Trophoblast cell (in vitro differentiated cells and primary cell): Measurements from ENCODE around the gene DNAI2.
A peak's percentile ranks its signal among the peaks of the same experiment; 100 is the strongest.

Source experiments
- DNase-seq, 2 donors: peaks; one replicate each; pipeline ENCODE4 v3.0.0-alpha.2; 2016
- H2AFZ ChIP-seq: 2 replicates; pipeline ENCODE4 v1.6.1; 2013; ENCODE audit warnings: low read length, moderate library complexity, mild to moderate bottlenecking; ENCODE audit not compliant: insufficient read depth, poor library complexity
- H2AK5ac ChIP-seq: 2 replicates; pipeline ENCODE4 v1.6.1; 2013; ENCODE audit warnings: mild to moderate bottlenecking, low read length
- H2BK120ac ChIP-seq: 2 replicates; pipeline ENCODE4 v1.6.1; 2013; ENCODE audit warnings: low read length, mild to moderate bottlenecking, moderate library complexity; ENCODE audit not compliant: insufficient read depth, poor library complexity
- H2BK12ac ChIP-seq: 2 replicates; pipeline ENCODE4 v1.6.1; 2013; ENCODE audit warnings: mild to moderate bottlenecking, low read length, moderate library complexity
- H2BK5ac ChIP-seq: 2 replicates; pipeline ENCODE4 v1.6.1; 2013; ENCODE audit warnings: low read length, low read depth, moderate library complexity, mild to moderate bottlenecking; ENCODE audit not compliant: poor library complexity
- H3K14ac ChIP-seq: 2 replicates; pipeline ENCODE4 v1.6.1; 2013; ENCODE audit warnings: mild to moderate bottlenecking, low read length
- H3K18ac ChIP-seq: 2 replicates; pipeline ENCODE4 v1.6.1; 2013; ENCODE audit warnings: mild to moderate bottlenecking, low read length
- H3K23ac ChIP-seq: 2 replicates; pipeline ENCODE4 v1.6.1; 2013; ENCODE audit warnings: low read length
- H3K27ac ChIP-seq: 2 replicates; pipeline ENCODE4 v1.5.1; 2013; ENCODE audit warnings: low read depth, mild to moderate bottlenecking, inconsistent platforms, low read length, moderate library complexity
- H3K27me3 ChIP-seq: 2 replicates; pipeline ENCODE4 v1.6.1; 2013; ENCODE audit warnings: inconsistent platforms, mild to moderate bottlenecking, low read length, moderate library complexity; ENCODE audit not compliant: insufficient read depth
- H3K36me3 ChIP-seq, 2 experiments: 1 replicate in 1 of 2; 2 replicates in 1 of 2; pipeline ENCODE4 v1.6.1; 2013; ENCODE audit warnings: low read length in 2 of 2, mild to moderate bottlenecking in 2 of 2, moderate library complexity in 1 of 2; ENCODE audit not compliant: insufficient read depth in 2 of 2, control insufficient read depth in 1 of 2
- H3K4ac ChIP-seq: 2 replicates; pipeline ENCODE4 v1.6.1; 2013; ENCODE audit warnings: low read depth, mild to moderate bottlenecking, low read length, moderate library complexity
- H3K4me1 ChIP-seq, 2 experiments: 1 replicate in 1 of 2; 2 replicates in 1 of 2; pipeline ENCODE4 v1.6.1; 2013; ENCODE audit warnings: low read length in 2 of 2, mild to moderate bottlenecking in 2 of 2, moderate library complexity in 1 of 2; ENCODE audit not compliant: insufficient read depth in 2 of 2, control insufficient read depth in 1 of 2
- H3K4me2 ChIP-seq: 2 replicates; pipeline ENCODE4 v1.6.1; 2013; ENCODE audit warnings: inconsistent platforms, mild to moderate bottlenecking, low read length, moderate library complexity
- H3K4me3 ChIP-seq: 2 replicates; pipeline ENCODE4 v1.5.1; 2013; ENCODE audit warnings: mild to moderate bottlenecking, low read depth, low read length, inconsistent platforms
- H3K79me1 ChIP-seq: one replicate; pipeline ENCODE4 v1.6.1; 2013; ENCODE audit warnings: low read length
- H3K79me2 ChIP-seq: 2 replicates; pipeline ENCODE4 v1.6.1; 2013; ENCODE audit warnings: low read length, mild to moderate bottlenecking; ENCODE audit not compliant: control insufficient read depth, insufficient read depth, poor library complexity
- H3K9ac ChIP-seq: 2 replicates; pipeline ENCODE4 v1.6.1; 2013; ENCODE audit warnings: mild to moderate bottlenecking, low read length
- H3K9me3 ChIP-seq: 2 replicates; pipeline ENCODE4 v1.6.1; 2013; ENCODE audit warnings: low read depth, mild to moderate bottlenecking, control low read depth, inconsistent platforms, low read length; ENCODE audit not compliant: insufficient read depth
- H4K12ac ChIP-seq: 2 replicates; pipeline ENCODE4 v1.6.1; 2013; ENCODE audit warnings: low read depth, mild to moderate bottlenecking, low read length, moderate library complexity
- H4K8ac ChIP-seq: 2 replicates; pipeline ENCODE4 v1.6.1; 2013; ENCODE audit warnings: low read depth, mild to moderate bottlenecking, low read length, moderate library complexity
- H4K91ac ChIP-seq: one replicate; pipeline ENCODE4 v1.6.1; 2013; ENCODE audit warnings: low read depth, mild to moderate bottlenecking, low read length, moderate library complexity
- WGBS: extraction: QIAGEN DNeasy Blood & Tissue Kit; methylation state at CpG from one replicate; pipeline ENCODE4 v1.1.7; 2013; ENCODE audit warnings: missing lambda C conversion rate; ENCODE audit not compliant: insufficient read length, insufficient coverage; ENCODE audit errors: extremely low coverage; 5-methylcytosine and 5-hydroxymethylcytosine counted together

DNAI2 gene

DNA sequence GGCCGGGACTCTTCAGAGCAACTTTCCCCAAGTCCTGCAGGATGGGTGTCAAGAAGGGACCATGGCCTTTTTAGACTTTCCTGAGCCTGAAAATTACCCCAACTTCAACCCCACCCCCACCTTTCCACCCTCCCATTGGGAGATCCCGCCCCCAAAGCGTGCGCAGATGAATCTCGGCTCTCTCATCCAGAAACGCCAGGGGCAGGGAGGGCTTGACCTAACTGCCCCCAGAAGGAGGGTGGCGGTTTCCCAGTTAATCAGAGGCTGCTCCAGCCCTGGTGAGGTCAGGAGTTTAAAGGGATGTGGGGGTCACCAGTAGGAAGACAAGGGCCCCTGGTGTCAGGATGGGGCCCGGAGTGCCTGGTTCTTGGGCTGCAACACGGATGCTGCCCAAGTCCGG lies 52.5 kb downstream of the DNAI2 start:
- Histone ChIP-seq H3K4me1 (peaks cover 5 to 6% of the 10 kb centered on the region in 2 experiments), H2BK120ac (no peak overlapping the region), H3K36me3 (no peaks in the 10 kb centered on the region), H3K14ac (no peak overlapping the region), H3K9me3 (peaks cover 7% of the 10 kb centered on the region), H3K79me2 (no peaks in the 10 kb centered on the region), H4K91ac (no peak overlapping the region), H4K12ac (no peak overlapping the region), H3K27me3 (peaks cover 23% of the 10 kb centered on the region), H3K23ac (no peak overlapping the region), H2BK12ac (no peak overlapping the region), H3K9ac (no peak overlapping the region), H3K4me2 (peak overlapping the region; percentile 56), H3K79me1 (no peaks in the 10 kb centered on the region), H2AK5ac (no peak overlapping the region), H2BK5ac (no peak overlapping the region), H3K27ac (no peak overlapping the region), H2AFZ (no peak overlapping the region), H3K18ac (no peak overlapping the region), H3K4me3 (no peak overlapping the region), H4K8ac (no peak overlapping the region), H3K4ac (no peak overlapping the region)
- DNase-seq: no peak
- no CpG with 5 or more reads among the region's 10 CpGs for WGBS

DNA sequence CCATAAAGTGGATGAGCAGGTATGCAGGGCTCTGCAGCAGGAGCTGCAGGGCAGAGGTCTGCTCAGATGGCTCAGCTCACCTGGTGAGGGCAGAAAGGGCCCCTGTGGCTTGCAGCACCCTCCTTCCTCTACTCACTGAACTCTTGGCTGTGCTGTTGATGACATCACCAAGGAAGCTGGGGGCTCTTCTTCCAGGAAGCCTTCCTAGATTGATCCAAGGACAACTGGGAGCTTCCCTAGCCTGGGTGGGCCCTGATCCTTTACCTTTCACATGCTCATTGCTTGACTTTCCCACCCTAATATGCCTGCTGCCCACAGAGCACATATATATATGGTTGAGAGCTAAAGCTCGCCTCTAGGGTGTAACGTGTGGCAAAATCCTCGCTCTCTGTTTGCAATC lies 54.5 kb downstream of the DNAI2 start:
- no peak overlapping the region for H2BK120ac ChIP-seq
- H3K36me3 ChIP-seq: no peaks in the 10 kb centered on the region
- H4K8ac ChIP-seq: no peak overlapping the region
- no peak overlapping the region for H4K91ac ChIP-seq
- no peak overlapping the region for H3K4me2 ChIP-seq
- H2AFZ ChIP-seq: no peak overlapping the region
- no peaks in the 10 kb centered on the region for H3K79me1 ChIP-seq
- no peak overlapping the region for H3K4ac ChIP-seq
- no peaks in the 10 kb centered on the region for H3K79me2 ChIP-seq
- no peak overlapping the region for H3K9ac ChIP-seq
- no peak overlapping the region for H4K12ac ChIP-seq
- no CpG with 5 or more reads among the region's 3 CpGs for WGBS
- DNase-seq: no peak
- no peak overlapping the region for H2BK12ac ChIP-seq
- H3K14ac ChIP-seq: no peak overlapping the region
- no peak overlapping the region for H3K4me3 ChIP-seq
- no peak overlapping the region for H2AK5ac ChIP-seq
- no peak overlapping the region for H3K18ac ChIP-seq
- peaks cover 3% of the 10 kb centered on the region for H3K9me3 ChIP-seq
- peaks cover 23% of the 10 kb centered on the region for H3K27me3 ChIP-seq
- H3K4me1 ChIP-seq: peaks cover 5 to 6% of the 10 kb centered on the region in 2 experiments
- H3K27ac ChIP-seq: no peak overlapping the region
- H2BK5ac ChIP-seq: no peak overlapping the region
- no peak overlapping the region for H3K23ac ChIP-seq

DNA sequence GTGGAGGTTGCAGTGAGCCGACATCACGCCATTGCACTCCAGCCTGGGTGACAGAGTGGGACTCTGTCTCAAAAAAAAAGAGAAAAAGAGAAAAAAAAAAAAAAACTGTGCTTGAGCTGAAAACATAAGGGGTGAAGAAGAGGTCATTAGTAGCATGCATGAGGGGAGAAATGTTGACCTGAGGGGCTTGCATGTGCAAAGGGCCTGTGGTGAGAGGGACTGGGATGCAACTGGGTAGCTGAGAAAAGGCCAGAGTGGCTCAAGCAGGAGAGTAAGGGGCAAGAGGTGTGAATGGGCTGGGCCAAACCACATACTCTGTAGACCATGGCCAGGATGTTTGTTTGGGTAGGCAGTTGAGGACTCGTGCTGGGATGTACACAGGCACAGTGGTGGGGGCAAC lies 55.3 kb downstream of the DNAI2 start:
- H3K23ac ChIP-seq: no peak overlapping the region
- H2AFZ ChIP-seq: no peak overlapping the region
- H3K79me1 ChIP-seq: no peaks in the 10 kb centered on the region
- H3K9me3 ChIP-seq: peaks cover 3% of the 10 kb centered on the region
- no peak overlapping the region for H3K4me3 ChIP-seq
- no peak overlapping the region for H2AK5ac ChIP-seq
- no peak overlapping the region for H4K91ac ChIP-seq
- no peak overlapping the region for H3K4ac ChIP-seq
- H2BK120ac ChIP-seq: no peak overlapping the region
- H3K9ac ChIP-seq: no peak overlapping the region
- no peak overlapping the region for H2BK5ac ChIP-seq
- H3K4me2 ChIP-seq: no peak overlapping the region
- H4K8ac ChIP-seq: no peak overlapping the region
- no peak overlapping the region for H3K14ac ChIP-seq
- no peaks in the 10 kb centered on the region for H3K79me2 ChIP-seq
- DNase-seq: no peak
- H3K27me3 ChIP-seq: peaks cover 23% of the 10 kb centered on the region
- no peak overlapping the region for H3K18ac ChIP-seq
- WGBS: no CpG with 5 or more reads among the region's 3 CpGs
- peaks cover 5 to 6% of the 10 kb centered on the region in 2 experiments for H3K4me1 ChIP-seq
- H3K27ac ChIP-seq: no peak overlapping the region
- H4K12ac ChIP-seq: no peak overlapping the region
- H2BK12ac ChIP-seq: no peak overlapping the region
- H3K36me3 ChIP-seq: no peaks in the 10 kb centered on the region

DNA sequence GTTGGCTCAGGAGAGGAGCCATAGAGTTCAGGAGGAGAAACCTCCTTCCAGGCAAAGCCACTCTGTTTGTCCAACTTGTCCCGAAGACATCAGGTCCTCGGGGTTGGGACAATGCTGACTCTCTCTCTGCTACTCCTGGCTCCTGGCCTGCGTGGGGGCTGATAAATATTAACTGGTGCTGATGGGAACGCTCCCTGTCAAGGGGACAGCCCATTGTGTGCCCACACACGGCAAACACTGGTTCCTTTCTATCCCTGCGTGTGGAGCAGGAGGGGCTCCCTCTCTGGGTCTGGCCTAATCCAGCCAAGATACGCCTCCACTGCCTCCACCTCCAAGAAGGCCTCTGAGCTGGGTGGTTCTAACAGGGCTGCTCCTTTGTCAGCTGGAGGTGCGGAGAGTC lies 56.4 kb downstream of the DNAI2 start:
- Histone ChIP-seq H3K14ac (no peak overlapping the region), H3K4ac (no peak overlapping the region), H3K9me3 (peaks cover 3% of the 10 kb centered on the region), H4K91ac (no peak overlapping the region), H2BK12ac (no peak overlapping the region), H3K79me2 (no peaks in the 10 kb centered on the region), H3K4me3 (no peak overlapping the region), H3K27ac (no peak overlapping the region), H2AK5ac (no peak overlapping the region), H3K4me2 (no peak overlapping the region), H4K8ac (no peak overlapping the region), H3K79me1 (no peaks in the 10 kb centered on the region), H2AFZ (no peak overlapping the region), H2BK120ac (no peak overlapping the region), H3K9ac (no peak overlapping the region), H2BK5ac (no peak overlapping the region), H3K18ac (no peak overlapping the region), H3K27me3 (peaks cover 18% of the 10 kb centered on the region), H3K4me1 (peaks cover 5 to 6% of the 10 kb centered on the region in 2 experiments), H4K12ac (no peak overlapping the region), H3K23ac (no peak overlapping the region), H3K36me3 (no peaks in the 10 kb centered on the region)
- WGBS: no CpG with 5 or more reads among the region's 8 CpGs
- no peak for DNase-seq
